Stimulated activated effector memory CD8-positive, alpha-beta T cell treated with anti-CD3 and anti-CD28 coated beads, Interleukin-12 subunit alpha, Interleukin-12 subunit beta, amount 100 ng/mL, for 72 hours (primary cell): ENCODE results near the gene PARD3B.

Source experiments
- ATAC-seq: fragments of 150-1000 bp; cut with Tn5 transposase; 2 replicates; pipeline ENCODE4 v1.10.0; 2021
- DNase-seq, 2 donors: peaks; one replicate each; pipeline ENCODE4 v3.0.0; 2021 to 2022; ENCODE audit warnings: low spot score in 2 of 2
- H3K27ac Mint-ChIP-seq: one replicate; pipeline ENCODE4 v1.8.0; 2022; ENCODE audit warnings: mild to moderate bottlenecking, mixed read lengths
- H3K36me3 Mint-ChIP-seq: one replicate; pipeline ENCODE4 v1.8.0; 2022; ENCODE audit warnings: mild to moderate bottlenecking, mixed read lengths
- H3K4me1 Mint-ChIP-seq: one replicate; pipeline ENCODE4 v1.8.0; 2022; ENCODE audit warnings: mixed read lengths
- H3K4me3 Mint-ChIP-seq: one replicate; pipeline ENCODE4 v1.8.0; 2022; ENCODE audit warnings: mild to moderate bottlenecking, mixed read lengths
- H3K9me3 Mint-ChIP-seq: one replicate; pipeline ENCODE4 v1.8.0; 2022; ENCODE audit warnings: mixed read lengths

PARD3B gene

GRCh38 chr2:204608237-204608939, 63.1 kb downstream of the PARD3B start:
- Mint-ChIP-seq H3K27ac (no peak overlapping the region), H3K4me1 (no peaks in the 10 kb centered on the region), H3K9me3 (no peaks in the 10 kb centered on the region), H3K4me3 (no peak overlapping the region), H3K36me3 (no peaks in the 10 kb centered on the region)
- DNase-seq, result no peak
- no peak for ATAC-seq

- Mint-ChIP-seq H3K4me3 (no peak overlapping the region), H3K27ac (no peak overlapping the region), H3K36me3 (no peaks in the 10 kb centered on the region), H3K4me1 (no peaks in the 10 kb centered on the region), H3K9me3 (no peaks in the 10 kb centered on the region)
- ATAC-seq (no peak), DNase-seq (no peak)
These were observed 65.8 kb downstream of the PARD3B start for GRCh38 chr2:204611017-204611631.

DNA sequence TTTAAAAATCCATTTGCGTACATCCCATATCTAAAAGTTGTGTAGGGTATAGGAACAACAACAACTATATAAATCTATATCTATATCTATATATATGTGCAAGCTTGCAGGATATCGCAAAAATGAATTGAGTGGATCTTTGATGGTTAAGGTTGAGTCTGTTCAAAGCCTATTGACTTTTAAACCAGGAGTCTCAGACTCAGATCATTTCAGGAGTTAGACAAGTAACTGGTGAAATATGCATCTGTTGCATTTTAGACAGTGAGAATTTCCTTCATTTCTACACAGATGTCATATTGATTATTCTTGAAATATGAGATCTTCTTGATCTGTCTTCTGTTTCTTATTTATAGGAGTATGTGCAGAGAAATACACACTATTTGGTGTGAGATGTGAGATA, 66.5 kb downstream of the PARD3B start:
- no peaks in the 10 kb centered on the region for H3K9me3 Mint-ChIP-seq
- H3K36me3 Mint-ChIP-seq, result no peaks in the 10 kb centered on the region
- H3K4me1 Mint-ChIP-seq, result no peaks in the 10 kb centered on the region
- no peak overlapping the region for H3K27ac Mint-ChIP-seq
- no peak for DNase-seq
- no peak for ATAC-seq
- H3K4me3 Mint-ChIP-seq, result no peak overlapping the region

DNA sequence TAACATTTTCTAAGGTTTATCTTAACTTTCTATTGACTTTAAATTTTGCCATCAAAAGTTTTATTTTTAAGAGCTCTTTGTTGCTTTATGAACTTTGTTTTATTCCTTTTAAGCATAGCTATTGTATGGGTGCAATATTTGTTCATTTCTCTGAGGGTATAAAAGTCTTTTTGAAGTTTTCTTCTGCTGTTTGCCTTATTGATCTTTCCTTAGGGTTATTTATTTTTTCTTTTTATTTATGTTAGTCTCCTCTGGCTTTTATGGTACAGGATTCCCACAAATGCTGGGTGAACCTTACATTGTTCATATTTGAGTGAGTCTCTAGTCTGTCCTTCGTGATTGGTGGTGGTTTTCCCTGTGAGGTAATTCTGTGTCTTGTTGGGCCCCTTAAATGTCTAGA, 68.4 kb downstream of the PARD3B start:
- H3K4me1 Mint-ChIP-seq, result no peaks in the 10 kb centered on the region
- DNase-seq, result no peak
- ATAC-seq, result no peak
- no peaks in the 10 kb centered on the region for H3K36me3 Mint-ChIP-seq
- H3K27ac Mint-ChIP-seq, result no peak overlapping the region
- H3K9me3 Mint-ChIP-seq, result no peaks in the 10 kb centered on the region
- H3K4me3 Mint-ChIP-seq, result no peak overlapping the region

- no peak for ATAC-seq
- H3K27ac Mint-ChIP-seq, result no peak overlapping the region
- no peaks in the 10 kb centered on the region for H3K4me1 Mint-ChIP-seq
- no peak for DNase-seq
- no peak overlapping the region for H3K4me3 Mint-ChIP-seq
- no peaks in the 10 kb centered on the region for H3K36me3 Mint-ChIP-seq
- no peaks in the 10 kb centered on the region for H3K9me3 Mint-ChIP-seq
These were observed 70.2 kb downstream of the PARD3B start for GRCh38 chr2:204615456-204615855.

DNA sequence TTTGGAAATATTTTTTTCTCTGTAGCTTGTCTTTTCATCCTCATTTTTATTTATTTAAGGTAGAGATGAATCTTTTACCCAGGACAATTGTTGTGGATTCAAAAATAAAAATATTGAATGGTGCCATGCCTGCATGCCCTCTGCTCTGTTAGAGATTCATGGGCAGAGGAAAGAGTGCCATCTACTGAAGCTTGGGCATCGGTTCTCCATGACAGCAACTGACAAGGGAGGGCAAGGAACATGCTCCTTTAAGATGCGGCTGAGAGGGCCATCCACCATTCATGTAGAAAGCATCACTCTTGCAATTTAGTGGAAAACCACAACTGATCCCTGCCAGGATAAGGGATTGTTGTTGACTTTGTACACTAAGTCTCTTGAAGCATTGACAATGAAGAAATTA, 79.9 kb downstream of the PARD3B start:
- no peak overlapping the region for H3K27ac Mint-ChIP-seq
- no peaks in the 10 kb centered on the region for H3K4me1 Mint-ChIP-seq
- DNase-seq (no peak), ATAC-seq (no peak)
- no peaks in the 10 kb centered on the region for H3K36me3 Mint-ChIP-seq
- no peak overlapping the region for H3K4me3 Mint-ChIP-seq
- no peaks in the 10 kb centered on the region for H3K9me3 Mint-ChIP-seq

- no peak overlapping the region for H3K27ac Mint-ChIP-seq
- H3K9me3 Mint-ChIP-seq, result peaks cover 3% of the 10 kb centered on the region
- H3K4me1 Mint-ChIP-seq, result no peaks in the 10 kb centered on the region
- no peaks in the 10 kb centered on the region for H3K36me3 Mint-ChIP-seq
- ATAC-seq (no peak), DNase-seq (no peak)
- H3K4me3 Mint-ChIP-seq, result no peak overlapping the region
These were observed 83.8 kb downstream of the PARD3B start for GRCh38 chr2:204628926-204629712.

- peaks cover 3% of the 10 kb centered on the region for H3K9me3 Mint-ChIP-seq
- DNase-seq (no peak), ATAC-seq (no peak)
- H3K27ac Mint-ChIP-seq, result no peak overlapping the region
- H3K4me3 Mint-ChIP-seq, result no peak overlapping the region
- no peaks in the 10 kb centered on the region for H3K4me1 Mint-ChIP-seq
- H3K36me3 Mint-ChIP-seq, result no peaks in the 10 kb centered on the region
These were observed 87.1 kb downstream of the PARD3B start for GRCh38 chr2:204632410-204632809.

GRCh38 chr2:204634564-204634963, 89.3 kb downstream of the PARD3B start:
- H3K4me3 Mint-ChIP-seq, result no peak overlapping the region
- H3K4me1 Mint-ChIP-seq, result no peaks in the 10 kb centered on the region
- H3K27ac Mint-ChIP-seq, result no peak overlapping the region
- ATAC-seq (no peak), DNase-seq (no peak)
- no peaks in the 10 kb centered on the region for H3K36me3 Mint-ChIP-seq
- peaks cover 3% of the 10 kb centered on the region for H3K9me3 Mint-ChIP-seq

DNA sequence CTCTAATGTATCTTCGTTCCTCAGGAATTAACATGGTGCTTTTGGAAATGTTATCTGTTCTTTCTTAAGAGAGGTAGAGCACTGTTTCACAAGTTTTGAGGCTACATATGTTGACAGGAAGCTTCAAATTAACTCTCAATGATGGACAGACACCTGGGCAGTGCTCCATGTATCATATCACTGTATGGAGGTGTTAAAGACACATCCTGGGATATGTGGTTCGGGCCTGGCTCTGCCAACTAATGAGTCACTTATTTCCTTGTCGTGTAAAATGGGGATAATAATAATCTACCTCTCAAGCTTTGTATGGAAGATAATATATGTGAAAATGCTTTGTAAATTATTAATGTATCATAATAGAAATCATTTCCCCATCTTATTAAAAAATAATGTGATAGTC, 90.2 kb downstream of the PARD3B start:
- no peak for DNase-seq
- Mint-ChIP-seq H3K4me1 (no peaks in the 10 kb centered on the region), H3K9me3 (peaks cover 3% of the 10 kb centered on the region), H3K4me3 (no peak overlapping the region), H3K27ac (no peak overlapping the region), H3K36me3 (no peaks in the 10 kb centered on the region)
- ATAC-seq, result no peak

DNA sequence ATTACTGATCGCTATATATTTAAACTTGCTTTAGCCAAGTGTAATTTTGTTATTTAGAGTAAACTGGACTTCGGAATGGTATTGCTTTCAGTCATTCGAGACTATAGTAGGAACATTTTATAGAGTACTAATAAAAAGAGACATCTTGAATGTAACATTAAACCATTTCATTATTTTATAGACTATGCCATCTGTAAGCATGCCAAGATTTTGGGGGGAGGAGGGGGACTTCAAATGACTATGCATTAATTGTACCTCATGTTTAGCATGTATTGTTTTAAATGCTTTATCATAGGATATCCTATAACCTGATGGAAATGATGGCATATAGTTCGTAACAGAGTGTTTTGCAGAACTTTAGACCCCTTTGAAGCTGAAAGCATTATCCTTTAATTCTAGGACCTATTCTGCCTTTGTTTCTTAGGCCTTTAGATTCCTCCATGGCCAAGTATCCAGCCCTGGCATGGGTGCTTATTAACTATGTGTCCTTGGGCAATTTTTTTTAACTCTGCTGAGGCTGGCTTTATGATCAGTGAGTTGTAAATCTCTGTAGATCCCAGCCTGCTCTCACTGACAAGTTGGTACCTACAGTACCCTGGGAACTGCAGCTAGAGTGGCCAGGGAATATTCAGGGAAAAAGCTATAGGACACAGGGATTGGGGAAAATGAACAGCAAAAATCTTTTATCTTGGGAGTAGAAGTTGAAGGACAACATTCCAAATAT, 93.4 kb downstream of the PARD3B start:
- Mint-ChIP-seq H3K27ac (no peak overlapping the region), H3K9me3 (peaks cover 4% of the 10 kb centered on the region), H3K4me3 (no peak overlapping the region), H3K36me3 (no peaks in the 10 kb centered on the region), H3K4me1 (no peaks in the 10 kb centered on the region)
- ATAC-seq (no peak), DNase-seq (no peak)

DNA sequence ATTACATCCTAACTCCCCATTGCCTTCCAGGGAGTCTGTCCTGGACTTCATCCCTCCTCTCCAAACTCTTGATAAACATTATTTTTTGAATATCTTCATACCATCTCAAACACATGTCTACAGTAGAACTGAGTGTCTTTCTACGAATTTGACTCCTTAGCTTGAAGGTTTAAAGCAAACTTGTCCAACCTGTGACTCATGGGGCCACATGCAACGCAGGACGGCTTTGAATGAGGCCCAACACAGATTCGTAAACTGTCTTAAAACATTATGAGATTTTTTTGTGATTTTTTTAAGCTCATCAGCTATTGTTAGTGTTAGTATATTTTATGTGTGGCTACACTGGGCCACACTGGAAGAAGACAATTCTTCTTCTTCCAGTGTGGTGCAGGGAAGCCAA, 98.1 kb downstream of the PARD3B start:
- no peak for ATAC-seq
- Mint-ChIP-seq H3K36me3 (no peaks in the 10 kb centered on the region), H3K4me3 (no peak overlapping the region), H3K4me1 (no peaks in the 10 kb centered on the region), H3K9me3 (peaks cover 4% of the 10 kb centered on the region), H3K27ac (no peak overlapping the region)
- DNase-seq, result no peak

DNA sequence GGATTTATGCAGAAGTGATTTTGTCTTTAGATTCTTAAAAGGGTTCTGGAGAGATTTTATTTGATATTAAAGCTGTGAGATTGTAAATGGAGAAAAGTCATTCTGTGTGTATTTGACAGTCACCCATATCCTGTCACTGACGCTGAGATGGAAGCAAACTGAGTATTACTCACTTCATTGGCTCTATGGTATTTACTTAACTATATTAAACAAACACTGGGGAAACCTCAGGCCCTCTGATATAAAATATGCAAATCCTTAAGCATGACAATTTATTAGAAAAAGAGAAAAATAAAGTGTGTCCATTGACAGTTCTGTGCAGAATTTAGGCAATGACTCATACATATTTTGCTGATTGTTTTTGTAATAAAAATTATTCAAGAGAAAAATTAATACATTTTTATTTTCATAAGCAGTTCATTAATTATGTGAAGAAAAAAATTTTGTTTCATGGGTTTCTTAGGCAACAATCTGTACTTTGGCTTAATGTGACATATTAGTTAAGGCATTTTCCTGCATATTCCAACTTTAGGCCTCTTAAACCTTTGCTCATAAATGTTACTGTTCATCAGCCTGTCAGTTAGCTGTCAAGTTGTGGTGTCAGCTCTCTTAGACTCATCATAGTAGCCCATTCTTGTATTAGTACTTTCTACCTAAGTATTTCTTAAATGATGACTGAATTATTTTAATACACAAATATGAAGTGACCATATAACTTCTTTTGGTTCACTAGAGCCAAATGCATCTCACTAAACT, 99.9 kb downstream of the PARD3B start:
- Mint-ChIP-seq H3K4me3 (no peak overlapping the region), H3K36me3 (no peaks in the 10 kb centered on the region), H3K27ac (no peak overlapping the region), H3K9me3 (peaks cover 4% of the 10 kb centered on the region), H3K4me1 (no peaks in the 10 kb centered on the region)
- ATAC-seq, result no peak
- DNase-seq, result no peak

DNA sequence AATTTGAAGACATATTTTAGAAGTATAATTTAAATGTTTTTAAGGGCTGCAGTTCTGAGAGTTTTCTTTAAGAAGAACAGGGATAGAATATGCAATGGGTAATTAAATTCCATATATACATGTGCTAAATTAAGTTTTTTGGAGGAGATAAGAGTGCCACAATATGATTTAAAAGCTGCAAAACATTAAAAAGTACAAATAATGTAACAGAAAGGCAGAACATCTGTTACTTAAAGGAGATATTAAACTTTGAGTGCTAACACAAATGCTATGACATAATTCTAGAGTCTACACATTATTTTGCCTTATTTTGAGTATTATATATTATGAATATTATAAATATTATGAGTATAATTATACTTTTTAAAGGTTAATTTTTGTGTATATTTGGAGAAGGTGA, 102.4 kb downstream of the PARD3B start:
- ATAC-seq (no peak), DNase-seq (no peak)
- H3K27ac Mint-ChIP-seq, result no peak overlapping the region
- H3K36me3 Mint-ChIP-seq, result no peaks in the 10 kb centered on the region
- no peaks in the 10 kb centered on the region for H3K4me1 Mint-ChIP-seq
- H3K4me3 Mint-ChIP-seq, result no peak overlapping the region
- peaks cover 13% of the 10 kb centered on the region for H3K9me3 Mint-ChIP-seq

DNA sequence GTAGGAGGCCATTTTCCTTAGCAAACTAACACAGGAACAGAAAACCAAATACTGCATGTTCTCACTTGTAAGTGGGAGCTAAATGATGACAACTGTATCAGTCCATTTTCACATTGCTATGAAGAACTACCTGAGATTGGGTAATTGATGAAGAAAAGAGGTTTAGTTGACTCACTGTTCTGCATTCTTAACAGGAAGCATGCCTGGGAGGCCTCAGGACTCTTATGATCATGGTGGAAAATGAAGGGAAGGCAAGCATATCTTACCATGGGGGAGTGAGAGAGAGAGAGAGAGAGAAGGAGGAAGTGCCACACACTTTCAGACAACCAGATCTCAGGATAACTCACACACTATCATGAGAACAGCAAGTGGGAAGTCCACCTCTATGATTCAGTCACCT, 105.3 kb downstream of the PARD3B start:
- peaks cover 9% of the 10 kb centered on the region for H3K9me3 Mint-ChIP-seq
- ATAC-seq (no peak), DNase-seq (no peak)
- no peak overlapping the region for H3K27ac Mint-ChIP-seq
- H3K4me1 Mint-ChIP-seq, result no peaks in the 10 kb centered on the region
- H3K36me3 Mint-ChIP-seq, result no peaks in the 10 kb centered on the region
- H3K4me3 Mint-ChIP-seq, result no peak overlapping the region
